GM19025 (cell line): ENCODE data around the gene ZNF208.
"Not testable (repeated sequence)": the region's sequence is repeated elsewhere in the genome, so short reads cannot be mapped to it uniquely, and the experiment has no call there.

Source experiments
- ATAC-seq: cut with Tn5 transposase; IDR thresholded peaks from one replicate; pipeline ENCODE4 v1.9.1; 2021; ENCODE audit warnings: mild to moderate bottlenecking, low read depth, moderate library complexity; ENCODE audit not compliant: unreplicated experiment

The ZNF208 gene

DNA sequence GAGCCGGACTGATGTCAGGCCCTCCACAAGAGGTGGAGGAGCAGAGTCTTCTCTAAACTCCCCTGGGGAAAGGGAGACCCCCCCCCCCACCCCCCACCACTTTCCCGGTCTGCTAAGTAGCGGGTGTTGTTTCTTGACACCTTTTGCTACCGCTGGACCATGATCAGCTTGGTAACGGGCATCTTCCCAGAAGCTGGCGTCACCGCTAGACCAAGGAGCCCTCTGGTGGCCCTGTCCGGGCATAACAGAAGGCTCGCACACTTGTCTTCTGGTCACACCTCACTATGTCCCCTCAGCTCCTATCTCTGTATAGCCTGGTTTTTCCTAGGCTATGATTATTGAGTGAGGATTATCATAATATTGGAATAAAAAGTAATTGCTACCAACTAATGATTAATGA lies 120.7 kb downstream of the ZNF208 start:
- ATAC-seq = not testable (repeated sequence)

- not testable (repeated sequence) for ATAC-seq
Measured at GRCh38 chr19:21885516-21885915, 125.2 kb downstream of the ZNF208 start.

- not testable (repeated sequence) for ATAC-seq
Measured at GRCh38 chr19:21884786-21885185, 126.0 kb downstream of the ZNF208 start.

DNA sequence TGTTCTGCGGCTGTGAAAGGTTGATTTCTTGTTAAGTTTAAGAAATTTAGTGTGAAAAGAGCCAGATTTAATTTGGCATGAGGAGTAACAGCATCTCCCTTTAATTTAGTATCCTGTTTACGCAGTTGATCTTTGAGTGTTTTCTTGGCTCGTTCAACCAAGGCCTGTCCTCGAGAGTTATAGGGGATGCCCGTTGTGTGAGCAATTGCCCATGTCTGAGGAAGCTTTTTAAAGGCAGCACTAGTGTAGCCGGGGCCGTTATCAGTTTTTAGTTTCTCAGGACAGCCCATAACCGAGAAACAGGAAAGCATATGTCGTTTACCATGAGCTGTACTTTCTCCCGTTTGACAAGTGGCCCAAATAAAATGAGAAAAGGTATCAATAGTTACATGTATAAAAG lies 127.2 kb downstream of the ZNF208 start:
- ATAC-seq = no peak
